GM21390 (cell line): Measurements from ENCODE around the gene SPTLC3.
A peak's percentile ranks its signal among the peaks of the same experiment; 100 is the strongest.

ENCODE experiments used
- ATAC-seq: cut with Tn5 transposase; IDR thresholded peaks from one replicate; pipeline ENCODE4 v1.9.1; 2021; ENCODE audit not compliant: unreplicated experiment

The SPTLC3 gene

GRCh38 chr20:13089950-13090469 lies 81.2 kb downstream of the SPTLC3 start:
- no peak for ATAC-seq

- ATAC-seq = no peak
Observed at GRCh38 chr20:13092111-13092510, 83.3 kb downstream of the SPTLC3 start.

GRCh38 chr20:13094976-13095375 lies 86.2 kb downstream of the SPTLC3 start:
- ATAC-seq = no peak

- no peak for ATAC-seq
Observed at GRCh38 chr20:13098720-13099355, 90.1 kb downstream of the SPTLC3 start.

GRCh38 chr20:13099676-13100075 lies 90.9 kb downstream of the SPTLC3 start:
- no peak for ATAC-seq

- no peak for ATAC-seq
Observed at GRCh38 chr20:13101276-13101675, 92.5 kb downstream of the SPTLC3 start.

GRCh38 chr20:13101706-13102105 lies 92.9 kb downstream of the SPTLC3 start:
- no peak for ATAC-seq

- no peak for ATAC-seq
Observed at GRCh38 chr20:13102237-13102636, 93.5 kb downstream of the SPTLC3 start.

GRCh38 chr20:13102694-13103093 lies 93.9 kb downstream of the SPTLC3 start:
- ATAC-seq = no peak

- no peak for ATAC-seq
Observed at GRCh38 chr20:13105039-13105438, 96.3 kb downstream of the SPTLC3 start.

GRCh38 chr20:13105864-13106457 lies 97.2 kb downstream of the SPTLC3 start:
- ATAC-seq = no peak

GRCh38 chr20:13109658-13110057 lies 100.9 kb downstream of the SPTLC3 start:
- ATAC-seq = no peak

GRCh38 chr20:13110796-13111195 lies 102.0 kb downstream of the SPTLC3 start:
- no peak for ATAC-seq

- ATAC-seq = no peak
Observed at GRCh38 chr20:13111249-13111911, 102.6 kb downstream of the SPTLC3 start.

- no peak for ATAC-seq
Observed at GRCh38 chr20:13113731-13114130, 105.0 kb downstream of the SPTLC3 start.

- no peak for ATAC-seq
Observed at GRCh38 chr20:13117200-13117599, 108.4 kb downstream of the SPTLC3 start.

- ATAC-seq = no peak
Observed at GRCh38 chr20:13118676-13119075, 109.9 kb downstream of the SPTLC3 start.

- peak; percentile 54 for ATAC-seq
Observed at GRCh38 chr20:13119583-13119982, 110.8 kb downstream of the SPTLC3 start.

GRCh38 chr20:13120471-13120870 lies 111.7 kb downstream of the SPTLC3 start:
- ATAC-seq = no peak

GRCh38 chr20:13121840-13122515 lies 113.2 kb downstream of the SPTLC3 start:
- no peak for ATAC-seq

- ATAC-seq = no peak
Observed at GRCh38 chr20:13125486-13125885, 116.7 kb downstream of the SPTLC3 start.

GRCh38 chr20:13128173-13128572 lies 119.4 kb downstream of the SPTLC3 start:
- no peak for ATAC-seq
